ENCODE results near the gene GALNT10. TPM values are rescaled to one million over a fixed set of nuclear protein-coding genes. Genes with fewer than 3 reads are reported as not detected.

GALNT10 gene
- total RNA-seq, 1 donor from 2014 or later = 178 TPM

DNA sequence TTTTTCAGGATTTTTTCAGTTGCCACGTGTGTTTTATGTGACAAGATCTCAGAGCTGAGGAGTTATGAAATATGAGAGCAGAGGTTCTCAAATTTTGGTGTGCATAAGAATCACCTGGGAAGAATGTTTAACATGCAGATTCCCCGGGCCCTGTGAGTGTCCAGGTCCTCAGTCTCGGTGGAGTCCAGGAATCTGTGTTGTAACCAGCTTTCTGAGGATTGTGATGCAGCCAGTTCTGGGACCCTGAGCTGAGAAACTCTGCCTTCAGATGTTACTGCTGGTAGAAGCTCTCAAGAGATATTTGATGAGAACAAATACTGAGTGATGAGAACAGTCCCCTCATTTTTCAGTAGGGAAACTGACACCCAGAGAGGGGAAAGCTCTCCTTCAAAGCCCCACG, 152.4 kb downstream of the GALNT10 start:
- peaks cover 19% of the 10 kb centered on the region for H3K36me3 Mint-ChIP-seq (ENCODE audit: unreplicated experiment)
- no peak overlapping the region for H3K4me3 Mint-ChIP-seq (ENCODE audit: unreplicated experiment)
- no peak for DNase-seq (ENCODE audit: extremely low spot score, unreplicated experiment)
- peaks cover 2% of the 10 kb centered on the region for H3K4me1 Mint-ChIP-seq (ENCODE audit: unreplicated experiment)
- peak overlapping the region; percentile 25 for H3K27ac Mint-ChIP-seq (ENCODE audit: unreplicated experiment)
- TF ChIP-seq, protein P1, sequence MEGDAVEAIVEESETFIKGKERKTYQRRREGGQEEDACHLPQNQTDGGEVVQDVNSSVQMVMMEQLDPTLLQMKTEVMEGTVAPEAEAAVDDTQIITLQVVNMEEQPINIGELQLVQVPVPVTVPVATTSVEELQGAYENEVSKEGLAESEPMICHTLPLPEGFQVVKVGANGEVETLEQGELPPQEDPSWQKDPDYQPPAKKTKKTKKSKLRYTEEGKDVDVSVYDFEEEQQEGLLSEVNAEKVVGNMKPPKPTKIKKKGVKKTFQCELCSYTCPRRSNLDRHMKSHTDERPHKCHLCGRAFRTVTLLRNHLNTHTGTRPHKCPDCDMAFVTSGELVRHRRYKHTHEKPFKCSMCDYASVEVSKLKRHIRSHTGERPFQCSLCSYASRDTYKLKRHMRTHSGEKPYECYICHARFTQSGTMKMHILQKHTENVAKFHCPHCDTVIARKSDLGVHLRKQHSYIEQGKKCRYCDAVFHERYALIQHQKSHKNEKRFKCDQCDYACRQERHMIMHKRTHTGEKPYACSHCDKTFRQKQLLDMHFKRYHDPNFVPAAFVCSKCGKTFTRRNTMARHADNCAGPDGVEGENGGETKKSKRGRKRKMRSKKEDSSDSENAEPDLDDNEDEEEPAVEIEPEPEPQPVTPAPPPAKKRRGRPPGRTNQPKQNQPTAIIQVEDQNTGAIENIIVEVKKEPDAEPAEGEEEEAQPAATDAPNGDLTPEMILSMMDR (IDR thresholded peaks at IDR 0.05) = no peak
- H3K9me3 Mint-ChIP-seq (ENCODE audit: unreplicated experiment) = no peaks in the 10 kb centered on the region
- no peaks in the 10 kb centered on the region for H3K27me3 Mint-ChIP-seq (ENCODE audit: unreplicated experiment)

DNA sequence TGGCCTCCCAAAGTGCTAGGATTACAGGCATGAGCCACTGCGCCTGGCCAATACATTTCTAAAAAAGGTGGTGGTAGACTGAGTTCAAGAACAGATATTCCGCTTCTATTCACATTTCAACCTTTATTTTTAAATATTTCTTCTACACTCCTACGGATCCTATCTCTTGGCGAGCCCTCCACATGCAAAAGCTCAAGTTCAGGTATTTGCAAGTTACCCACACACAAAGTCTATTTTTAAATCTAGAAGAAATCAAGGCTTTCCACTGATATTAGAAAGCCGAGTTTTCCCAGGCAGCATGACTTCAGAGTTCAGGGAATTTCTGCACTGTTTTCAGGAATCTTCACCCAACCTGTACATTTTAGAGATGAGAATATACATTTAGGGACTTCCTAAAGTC, 153.9 kb downstream of the GALNT10 start:
- Mint-ChIP-seq H3K36me3 (ENCODE audit: unreplicated experiment) (peaks cover 5% of the 10 kb centered on the region), H3K9me3 (ENCODE audit: unreplicated experiment) (no peaks in the 10 kb centered on the region), H3K4me3 (ENCODE audit: unreplicated experiment) (no peak overlapping the region), H3K27me3 (ENCODE audit: unreplicated experiment) (no peaks in the 10 kb centered on the region), H3K27ac (ENCODE audit: unreplicated experiment) (no peak overlapping the region), H3K4me1 (ENCODE audit: unreplicated experiment) (peaks cover 3% of the 10 kb centered on the region)
- TF ChIP-seq, protein P1 (IDR thresholded peaks at IDR 0.05) = no peak
- DNase-seq (ENCODE audit: extremely low spot score, unreplicated experiment) = no peak

GRCh38 chr5:154345255-154345952, 154.9 kb downstream of the GALNT10 start:
- TF ChIP-seq, protein P1 (IDR thresholded peaks at IDR 0.05) = no peak
- no peak overlapping the region for H3K27ac Mint-ChIP-seq (ENCODE audit: unreplicated experiment)
- H3K27me3 Mint-ChIP-seq (ENCODE audit: unreplicated experiment) = no peaks in the 10 kb centered on the region

DNA sequence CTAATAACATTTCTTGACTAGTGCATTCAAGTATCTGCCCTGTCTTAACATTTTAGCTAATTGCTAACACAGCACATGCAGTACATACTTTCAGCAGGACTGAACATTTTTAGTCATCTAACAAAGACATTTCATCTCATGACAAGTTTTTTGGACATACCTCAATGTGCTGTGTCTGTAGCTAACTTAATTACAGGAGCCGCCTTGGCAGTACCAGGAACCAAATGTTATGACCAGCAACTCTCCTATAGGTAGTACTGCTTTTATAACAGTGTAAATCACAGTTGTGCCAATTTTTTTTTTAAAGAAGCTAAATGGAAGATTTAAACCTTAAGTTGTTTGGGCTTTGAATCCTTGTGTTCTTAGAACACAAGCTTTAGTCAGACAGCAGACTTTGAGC, 155.9 kb downstream of the GALNT10 start:
- Mint-ChIP-seq H3K9me3 (ENCODE audit: unreplicated experiment) (no peaks in the 10 kb centered on the region), H3K27me3 (ENCODE audit: unreplicated experiment) (no peaks in the 10 kb centered on the region), H3K27ac (ENCODE audit: unreplicated experiment) (no peak overlapping the region), H3K36me3 (ENCODE audit: unreplicated experiment) (peaks cover 3% of the 10 kb centered on the region), H3K4me1 (ENCODE audit: unreplicated experiment) (peaks cover 5% of the 10 kb centered on the region), H3K4me3 (ENCODE audit: unreplicated experiment) (no peak overlapping the region)
- DNase-seq (ENCODE audit: extremely low spot score, unreplicated experiment) = no peak
- TF ChIP-seq, protein P1 (IDR thresholded peaks at IDR 0.05) = no peak

More at GRCh38 chr5:154345255-154345952, 154.9 kb downstream of the GALNT10 start:
- no peak for DNase-seq (ENCODE audit: extremely low spot score, unreplicated experiment)
- Mint-ChIP-seq H3K36me3 (ENCODE audit: unreplicated experiment) (peaks cover 3% of the 10 kb centered on the region), H3K9me3 (ENCODE audit: unreplicated experiment) (no peaks in the 10 kb centered on the region), H3K4me1 (ENCODE audit: unreplicated experiment) (peaks cover 5% of the 10 kb centered on the region), H3K4me3 (ENCODE audit: unreplicated experiment) (no peak overlapping the region)

GRCh38 chr5:154349626-154350264, 159.2 kb downstream of the GALNT10 start:
- DNase-seq (ENCODE audit: extremely low spot score, unreplicated experiment) = no peak

More at GRCh38 chr5:154349626-154350264, 159.2 kb downstream of the GALNT10 start:
- H3K36me3 Mint-ChIP-seq (ENCODE audit: unreplicated experiment) = peaks cover 3% of the 10 kb centered on the region
- H3K9me3 Mint-ChIP-seq (ENCODE audit: unreplicated experiment) = no peaks in the 10 kb centered on the region
- TF ChIP-seq, protein P1 (IDR thresholded peaks at IDR 0.05) = no peak
- no peaks in the 10 kb centered on the region for H3K27me3 Mint-ChIP-seq (ENCODE audit: unreplicated experiment)
- peaks cover 26% of the 10 kb centered on the region for H3K4me1 Mint-ChIP-seq (ENCODE audit: unreplicated experiment)
- no peak overlapping the region for H3K27ac Mint-ChIP-seq (ENCODE audit: unreplicated experiment)
- no peak overlapping the region for H3K4me3 Mint-ChIP-seq (ENCODE audit: unreplicated experiment)
